HS-5 (cell line): ENCODE results near the gene JTB.
A peak's percentile ranks its signal among the peaks of the same experiment; 100 is the strongest.
"Not testable (repeated sequence)": the region's sequence is repeated elsewhere in the genome, so short reads cannot be mapped to it uniquely, and the experiment has no call there.

Experiments
- DNase-seq: peaks from one replicate; pipeline ENCODE4 v3.0.0-alpha.2; 2012; ENCODE audit warnings: low read depth

The JTB gene

DNA sequence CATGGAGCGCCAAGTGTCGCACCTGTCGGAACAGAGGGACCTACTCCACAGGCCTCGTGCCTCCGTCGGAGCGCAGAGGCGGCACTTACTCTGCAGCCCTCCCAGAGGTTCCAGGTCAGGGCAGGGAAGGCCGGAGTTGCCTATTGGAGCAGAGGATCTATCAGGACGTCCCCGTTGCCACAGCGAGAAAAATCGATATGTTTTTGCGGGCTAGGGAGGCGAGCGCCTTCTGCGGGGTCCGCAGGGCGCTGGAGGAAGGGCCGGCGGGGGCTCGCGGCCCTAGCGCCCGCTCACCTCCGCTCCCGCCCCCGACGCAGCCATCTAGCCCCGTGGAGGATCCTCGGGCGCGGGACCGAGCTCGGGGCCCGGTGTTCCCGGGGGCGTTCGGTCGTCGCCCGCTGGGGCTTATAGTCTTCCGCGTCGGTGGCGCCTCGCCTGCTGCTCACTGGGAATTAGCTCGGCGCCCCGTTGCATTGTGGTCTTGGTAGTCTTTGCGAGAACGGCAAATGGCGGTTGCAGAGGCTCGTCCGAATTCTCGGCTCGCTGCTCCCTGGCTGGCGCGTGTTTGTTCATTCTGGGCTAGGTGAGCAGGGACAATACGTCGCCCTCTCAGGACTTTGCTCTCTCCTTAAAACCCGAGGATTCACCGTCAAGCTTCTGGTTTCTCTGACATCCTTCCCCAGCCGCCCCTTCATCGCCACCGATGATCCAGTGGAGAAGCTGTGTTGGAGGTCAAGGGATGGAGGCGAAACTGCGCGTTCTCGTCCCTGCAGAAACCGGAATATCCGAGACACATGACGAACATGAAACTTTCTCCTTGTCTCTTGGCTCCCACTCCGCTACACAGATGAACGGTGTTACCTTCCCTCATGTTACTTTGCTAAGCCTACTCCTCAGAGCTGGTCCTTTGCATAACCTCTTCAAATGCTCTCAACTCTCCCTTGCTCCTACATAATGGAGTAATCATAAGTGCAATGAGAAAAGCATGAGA lies at the start of gene JTB:
JTB (minus strand) TSS at position 425 of the 991 bp plus-strand sequence; CDS start at position 3, 422 bp downstream.
- DNase-seq, result no peak

DNA sequence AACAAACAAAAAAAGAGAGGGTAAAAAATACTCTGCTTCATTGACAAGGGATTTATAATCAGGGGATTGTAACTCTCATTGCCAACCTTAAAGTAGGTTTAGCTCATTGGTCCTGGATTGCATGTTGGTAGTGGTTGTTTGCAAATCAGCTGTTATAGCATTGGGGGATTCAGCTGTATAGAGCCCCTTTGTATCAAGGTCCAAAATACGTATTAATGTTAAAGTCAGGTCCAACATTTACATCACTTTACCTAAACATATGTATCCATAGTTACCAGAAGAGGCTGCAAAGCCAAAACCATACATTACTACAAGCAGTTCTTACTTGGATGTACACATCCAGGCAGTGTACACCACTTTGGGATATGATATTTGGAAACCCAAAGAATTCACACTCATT lies 42.5 kb upstream of the JTB start:
- DNase-seq, result no peak

DNA sequence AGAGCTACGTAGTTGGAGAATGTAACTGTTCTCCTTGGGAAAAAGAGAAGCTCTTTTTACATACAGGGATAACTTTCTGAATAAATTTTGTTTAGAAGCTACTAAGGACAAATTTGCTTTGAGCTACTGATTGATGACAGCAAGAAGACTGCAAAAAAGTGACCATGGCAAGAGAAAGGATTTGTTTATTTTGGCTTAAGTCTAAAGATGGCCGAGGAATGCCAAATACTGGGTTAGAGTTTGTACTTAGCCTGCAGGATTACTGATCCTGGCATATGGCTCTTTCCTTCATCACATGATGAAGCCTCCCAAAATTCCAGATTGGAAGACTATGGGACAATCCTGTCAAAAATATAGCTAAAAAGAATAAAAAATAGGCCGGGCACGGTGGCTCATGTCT lies 41.8 kb upstream of the JTB start:
- no peak for DNase-seq

DNA sequence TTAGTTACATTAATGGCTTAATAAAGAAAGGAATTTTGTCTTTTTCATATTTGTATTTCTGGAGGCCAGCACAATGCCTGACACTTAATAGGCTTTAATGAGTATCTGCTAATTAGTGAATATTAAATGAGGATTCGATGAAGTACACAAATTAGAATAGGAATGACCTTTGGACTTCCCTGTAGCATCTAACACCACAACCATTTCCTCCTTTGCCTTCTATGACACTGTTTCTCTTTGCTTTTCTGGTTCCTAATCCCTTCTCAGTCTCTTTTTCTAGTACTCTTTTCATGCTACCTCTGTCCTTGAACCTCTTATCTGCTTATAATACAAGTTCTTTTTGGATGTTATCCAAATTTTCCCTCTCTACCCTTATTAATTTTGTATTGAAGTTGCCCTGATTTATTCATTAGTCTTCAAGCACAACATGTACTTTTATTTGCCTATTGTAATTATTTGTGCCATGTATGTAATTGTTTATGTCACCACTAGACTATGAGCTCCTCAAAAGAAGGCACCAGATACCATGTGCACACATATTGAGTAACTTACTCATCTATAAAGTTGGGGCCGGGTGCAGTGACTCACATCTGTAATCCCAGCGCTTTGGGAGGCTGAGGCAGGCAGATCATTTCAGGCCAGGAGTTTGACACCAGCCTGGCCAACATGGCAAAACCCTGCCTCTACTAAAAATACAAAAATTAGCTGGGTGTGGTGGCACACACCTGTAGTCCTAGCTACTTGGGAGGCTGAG lies 36.9 kb upstream of the JTB start:
- DNase-seq, result peak; percentile 36

DNA sequence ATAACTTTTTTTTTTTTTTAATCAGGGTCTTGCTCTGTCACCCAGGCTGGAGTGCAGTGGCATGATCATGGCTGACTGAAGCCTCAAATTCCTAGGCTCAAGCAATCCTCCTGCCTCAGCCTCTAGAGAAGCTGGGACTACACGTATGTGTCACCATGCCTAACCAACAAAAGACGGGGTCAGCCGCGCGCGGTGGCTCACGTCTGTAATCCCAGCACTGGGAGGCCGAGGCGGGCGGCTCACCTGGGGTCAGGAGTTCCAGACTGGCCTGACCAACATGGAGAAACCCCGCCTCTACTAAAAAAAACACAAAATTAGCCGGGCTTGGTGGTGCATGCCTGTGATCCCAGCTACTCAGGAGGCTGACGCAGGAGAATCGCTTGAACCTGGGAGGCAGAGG lies 35.1 kb upstream of the JTB start:
- DNase-seq, result not testable (repeated sequence)

GRCh38 chr1:154012129-154012528 lies 34.7 kb upstream of the JTB start:
- no peak for DNase-seq

- no peak for DNase-seq
These were observed 28.7 kb upstream of the JTB start for GRCh38 chr1:154006136-154006535.

GRCh38 chr1:154000420-154000819 lies 22.9 kb upstream of the JTB start:
- DNase-seq, result no peak

DNA sequence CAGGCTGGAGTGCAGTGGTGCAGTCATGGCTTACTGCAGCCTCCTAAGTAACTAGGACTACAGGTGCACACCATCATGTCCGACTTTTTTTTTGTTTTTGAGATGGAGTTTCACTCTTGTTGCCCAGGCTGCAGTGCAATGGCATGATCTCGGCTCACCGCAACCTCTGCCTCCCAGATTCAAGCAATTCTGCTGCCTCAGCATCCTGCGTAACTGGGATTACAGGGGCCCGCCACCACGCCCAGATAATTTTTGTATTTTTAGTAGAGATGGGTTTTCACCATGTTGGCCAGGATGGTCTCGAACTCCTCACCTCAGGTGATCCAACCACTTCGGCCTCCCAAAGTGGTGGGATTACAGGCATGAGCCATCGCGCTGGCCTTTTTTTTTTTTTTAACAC lies 19.4 kb upstream of the JTB start:
- DNase-seq, result not testable (repeated sequence)

- no peak for DNase-seq
These were observed 18.2 kb upstream of the JTB start for GRCh38 chr1:153995640-153996039.

GRCh38 chr1:153995202-153995601 lies 17.7 kb upstream of the JTB start:
- DNase-seq, result no peak

- DNase-seq, result no peak
These were observed 14.3 kb upstream of the JTB start for GRCh38 chr1:153991806-153992205.

GRCh38 chr1:153991151-153991630 lies 13.7 kb upstream of the JTB start:
- DNase-seq, result no peak

- peak; percentile 93 for DNase-seq
These were observed 13.1 kb upstream of the JTB start, which contains the start of gene RPS27 for GRCh38 chr1:153990468-153991150. TSS of gene RPS27 (plus strand) at chr1:153990762. CDS start at chr1:153990797, 35 bp downstream.

DNA sequence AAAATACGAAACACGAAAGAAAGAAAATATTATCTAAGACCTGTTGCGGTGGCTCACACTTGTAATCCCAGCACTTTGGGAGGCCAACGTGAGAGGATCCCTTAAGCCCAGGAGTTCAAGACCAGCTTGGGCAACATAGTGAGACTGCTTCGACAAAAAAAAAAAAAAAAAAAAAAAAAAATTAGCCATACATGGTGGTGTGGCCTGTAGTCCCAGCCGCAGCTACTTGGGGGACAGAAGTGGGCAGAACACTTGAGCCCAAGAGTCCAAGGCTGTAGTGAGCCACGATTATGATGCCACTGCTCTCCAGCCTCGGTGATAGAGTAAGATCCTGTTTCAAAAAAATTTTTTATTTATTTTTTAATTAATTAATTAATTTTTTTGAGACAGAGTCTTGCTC lies 10.1 kb upstream of the JTB start:
- no peak for DNase-seq

DNA sequence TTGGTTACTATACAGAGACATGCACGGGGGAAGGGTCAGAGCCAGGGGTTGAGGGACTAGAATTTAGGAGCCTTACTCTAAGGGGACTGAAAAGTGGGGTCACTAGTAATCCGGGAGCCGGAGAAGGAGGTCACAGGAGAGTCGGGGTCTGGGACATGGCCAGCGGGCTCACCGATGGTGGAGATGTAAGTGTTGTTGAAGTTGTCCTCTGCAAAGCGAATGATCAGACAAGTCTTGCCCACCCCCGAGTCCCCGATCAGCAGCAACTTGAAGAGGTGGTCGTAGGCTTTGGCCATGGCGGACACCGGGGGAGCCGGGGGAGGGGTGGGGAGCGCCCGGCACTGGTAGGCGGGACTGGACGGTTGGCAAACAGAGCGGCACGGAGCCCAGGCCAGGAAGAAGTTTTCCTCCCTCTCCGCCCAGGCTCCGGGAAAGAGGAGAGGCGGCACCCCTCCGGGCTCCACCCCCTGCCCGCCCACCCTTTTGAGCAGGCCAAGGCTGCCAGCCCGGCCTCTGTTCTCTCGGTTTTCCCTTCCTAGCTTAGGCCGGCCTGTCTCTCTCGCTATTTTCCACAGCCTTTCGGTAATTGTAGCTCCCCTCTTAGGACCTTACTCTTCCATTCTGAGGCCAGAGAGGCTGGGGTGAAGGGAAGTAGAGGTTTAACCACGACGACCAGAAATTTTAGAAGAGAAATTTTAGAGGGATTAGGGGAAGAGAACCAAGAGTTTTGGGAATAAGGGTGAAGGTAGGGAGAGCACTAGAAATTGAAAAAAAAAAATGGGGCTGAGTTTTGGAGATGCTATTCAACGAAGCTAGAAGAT lies 8.7 kb upstream of the JTB start, which contains the start of gene RAB13:
RAB13 (minus strand) TSS at position 399 of the 821 bp plus-strand sequence; CDS start at position 296, 103 bp downstream.
- DNase-seq, result peak; percentile 58

DNA sequence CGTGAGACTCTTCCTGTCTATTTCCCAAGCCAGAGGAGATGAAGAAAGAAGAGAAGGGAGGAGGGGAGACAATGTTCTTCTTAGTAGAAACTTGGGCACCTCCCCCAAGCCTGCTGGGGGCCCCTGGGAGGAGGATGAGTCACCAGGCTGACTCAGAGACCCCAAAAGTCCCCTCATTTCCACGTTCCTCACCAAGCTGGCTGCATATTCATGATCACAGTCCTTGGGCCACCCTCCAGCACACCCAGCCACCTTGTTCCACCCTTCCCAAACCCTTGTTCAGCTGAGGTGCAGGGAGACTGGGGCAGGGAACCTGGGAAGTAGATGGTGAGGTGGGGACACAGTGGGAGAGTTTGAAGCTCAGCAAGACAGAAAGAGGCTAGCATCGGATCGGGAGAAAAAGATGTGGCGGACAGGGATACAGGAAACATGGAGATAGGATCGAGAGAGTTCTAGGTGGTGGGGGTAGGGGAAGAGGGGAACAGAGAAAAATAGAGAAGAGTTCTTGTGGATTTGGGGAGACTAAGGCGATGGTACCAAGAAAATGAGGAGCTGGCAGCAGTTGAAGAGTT lies 8.0 kb upstream of the JTB start:
- peak; percentile 60 for DNase-seq

DNA sequence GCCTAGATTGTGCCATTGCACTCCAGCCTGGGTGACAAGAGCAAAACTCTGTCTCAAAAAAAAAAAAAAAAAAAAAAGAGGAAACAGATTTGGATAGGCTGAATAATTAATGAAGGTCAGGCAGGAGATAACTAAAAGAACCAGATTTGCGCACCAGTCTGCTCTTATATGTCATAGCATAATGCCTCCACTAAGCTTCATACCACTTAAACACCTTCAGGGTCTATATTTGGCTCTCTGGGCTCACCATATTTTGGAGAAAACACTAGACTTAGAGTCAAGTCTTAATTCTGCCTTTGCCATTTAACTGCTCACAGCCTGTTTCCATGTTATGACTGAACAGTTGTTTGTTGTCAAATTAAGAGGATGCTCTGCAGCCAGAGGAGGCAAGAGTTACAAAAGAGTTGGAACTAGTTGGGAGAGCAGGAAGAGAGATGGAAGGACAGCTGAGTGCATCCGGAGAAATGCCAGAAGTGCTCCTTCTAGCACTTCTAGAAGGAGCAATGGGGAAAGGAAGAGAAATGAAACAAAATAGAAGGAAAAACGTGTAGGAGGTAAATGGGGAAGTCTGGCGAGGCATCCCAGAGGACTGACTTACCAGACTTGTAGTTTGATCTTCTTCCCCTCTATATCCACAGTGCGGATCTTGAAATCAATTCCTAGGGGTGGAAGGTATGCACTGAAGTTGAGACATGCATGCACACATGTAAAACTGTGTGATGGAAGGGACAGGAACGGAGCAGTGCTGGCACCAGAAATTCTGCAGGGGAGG lies 6.8 kb upstream of the JTB start:
- no peak for DNase-seq

GRCh38 chr1:153981735-153982134 lies 4.3 kb upstream of the JTB start:
- DNase-seq, result not testable (repeated sequence)

GRCh38 chr1:153979091-153979490 lies 1.6 kb upstream of the JTB start:
- DNase-seq, result not testable (repeated sequence)
